ENCODE results near the gene PLS3.

PLS3 gene

DNA sequence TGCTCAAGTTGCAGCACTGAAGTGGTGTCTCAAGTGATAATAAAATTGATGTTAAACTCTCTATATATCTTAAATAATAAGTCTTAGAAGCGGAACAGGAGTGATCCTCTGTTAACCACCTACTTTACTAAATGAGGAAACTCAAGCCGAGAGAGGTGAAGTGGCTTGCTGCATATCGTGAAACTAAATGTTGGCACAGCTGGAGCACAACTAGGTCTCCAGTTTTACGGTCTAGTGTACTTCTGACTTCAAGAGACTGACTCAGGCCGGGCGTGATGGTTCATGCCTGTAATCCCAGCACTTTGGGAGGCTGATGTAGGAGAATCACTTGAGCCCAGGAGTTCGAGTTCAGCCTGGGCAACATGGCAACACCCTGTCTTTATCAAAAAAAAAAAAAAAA, 35.5 kb upstream of the PLS3 start:
- Histone ChIP-seq H2BK15ac (ENCODE audit: low read depth, poor library complexity, severe bottlenecking) (no peak overlapping the region), H4K91ac (ENCODE audit: low read length) (no peak overlapping the region), H2BK5ac (ENCODE audit: low read depth, low read length, poor library complexity, severe bottlenecking) (no peak overlapping the region), H3K4me1 (ENCODE audit: control insufficient read depth, insufficient read depth, low read depth, low read length) (no peaks in the 10 kb centered on the region), H2BK120ac (ENCODE audit: low read depth, low read length) (no peak overlapping the region), H3K79me1 (replicated peaks; ENCODE audit: low read length, poor library complexity, severe bottlenecking) (no peaks in the 10 kb centered on the region), H3K4ac (ENCODE audit: low read depth in 1 of 2, low read length in 2 of 2) (no peak overlapping the region), H3K9ac (ENCODE audit: low read length) (no peak overlapping the region), H3K9me3 (ENCODE audit: control insufficient read depth, low read length) (no peaks in the 10 kb centered on the region), H3K4me3 (ENCODE audit: insufficient read depth in 1 of 2, low read depth in 1 of 2, low read length in 2 of 2) (no peak overlapping the region), H2BK12ac (ENCODE audit: low read length in 2 of 2) (no peak overlapping the region), H3K27ac (ENCODE audit: low read length, poor library complexity, severe bottlenecking) (no peak overlapping the region), H2AK5ac (ENCODE audit: low read length, severe bottlenecking) (no peak overlapping the region), H3K14ac (ENCODE audit: low read length in 2 of 2) (no peak overlapping the region), H3K27me3 (ENCODE audit: control insufficient read depth in 1 of 2, insufficient read depth in 1 of 2, low read length in 2 of 2) (peaks cover 0 to 10% of the 10 kb centered on the region in 2 experiments), H3K18ac (ENCODE audit: low read depth in 1 of 2, low read length in 2 of 2) (no peak overlapping the region), H3K23ac (ENCODE audit: low read length in 2 of 2) (no peak overlapping the region), H3K4me2 (ENCODE audit: low read length, poor library complexity, severe bottlenecking) (no peak overlapping the region), H2AFZ (ENCODE audit: low read depth, low read length) (no peak overlapping the region), H4K8ac (ENCODE audit: low read length) (no peak overlapping the region), H3K36me3 (ENCODE audit: control insufficient read depth in 1 of 2, insufficient read depth in 2 of 2, low read depth in 1 of 2, low read length in 2 of 2) (no peaks in the 10 kb centered on the region)
- WGBS: 82% methylated on average over 3 of the region's 7 CpGs
- no peak for DNase-seq

DNA sequence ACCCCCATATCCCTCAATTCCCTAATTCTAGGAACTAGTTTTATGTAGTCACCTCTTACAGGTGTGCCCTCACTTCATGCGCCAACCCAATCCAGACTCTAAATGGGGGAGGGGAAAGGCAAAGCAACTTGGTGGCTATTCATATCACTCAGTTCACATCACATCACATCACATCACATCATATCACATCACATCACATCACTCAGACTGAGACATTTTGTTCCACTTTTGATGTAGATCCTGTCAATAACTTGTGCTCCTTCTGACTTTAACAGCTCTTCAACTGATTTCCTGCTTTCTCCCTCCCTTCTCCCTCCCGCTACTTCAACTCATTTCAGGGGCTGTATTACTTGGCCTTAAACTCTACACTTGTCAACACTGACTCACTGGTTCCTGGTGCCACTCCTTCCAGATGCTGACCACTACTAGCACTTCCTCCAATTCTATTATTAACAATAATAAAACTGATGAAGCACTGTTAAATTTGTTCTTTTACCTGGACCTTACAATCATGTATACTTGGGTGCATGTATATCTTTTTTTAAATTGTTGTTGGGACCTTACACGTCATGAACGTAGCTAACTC, 29.1 kb upstream of the PLS3 start:
- H3K18ac ChIP-seq (ENCODE audit: low read depth in 1 of 2, low read length in 2 of 2): no peak overlapping the region
- no peak overlapping the region for H2BK120ac ChIP-seq (ENCODE audit: low read depth, low read length)
- H4K8ac ChIP-seq (ENCODE audit: low read length): no peak overlapping the region
- H3K4ac ChIP-seq (ENCODE audit: low read depth in 1 of 2, low read length in 2 of 2): no peak overlapping the region
- H3K23ac ChIP-seq (ENCODE audit: low read length in 2 of 2): no peak overlapping the region
- H3K4me2 ChIP-seq (ENCODE audit: low read length, poor library complexity, severe bottlenecking): no peak overlapping the region
- peak; percentile 8 for DNase-seq
- no peak overlapping the region for H3K4me3 ChIP-seq (ENCODE audit: insufficient read depth in 1 of 2, low read depth in 1 of 2, low read length in 2 of 2)
- H2BK5ac ChIP-seq (ENCODE audit: low read depth, low read length, poor library complexity, severe bottlenecking): no peak overlapping the region
- peaks cover 0 to 25% of the 10 kb centered on the region in 2 experiments for H3K27me3 ChIP-seq (ENCODE audit: control insufficient read depth in 1 of 2, insufficient read depth in 1 of 2, low read length in 2 of 2)
- H2AFZ ChIP-seq (ENCODE audit: low read depth, low read length): no peak overlapping the region
- no peak overlapping the region for H2BK15ac ChIP-seq (ENCODE audit: low read depth, poor library complexity, severe bottlenecking)
- no peak overlapping the region for H3K14ac ChIP-seq (ENCODE audit: low read length in 2 of 2)
- H2AK5ac ChIP-seq (ENCODE audit: low read length, severe bottlenecking): no peak overlapping the region
- H3K27ac ChIP-seq (ENCODE audit: low read length, poor library complexity, severe bottlenecking): no peak overlapping the region
- no peaks in the 10 kb centered on the region for H3K79me1 ChIP-seq (replicated peaks; ENCODE audit: low read length, poor library complexity, severe bottlenecking)
- H3K9me3 ChIP-seq (ENCODE audit: control insufficient read depth, low read length): no peaks in the 10 kb centered on the region
- WGBS: 56% methylated on average over 2 of the region's 4 CpGs
- no peak overlapping the region for H3K9ac ChIP-seq (ENCODE audit: low read length)
- no peak overlapping the region for H2BK12ac ChIP-seq (ENCODE audit: low read length in 2 of 2)
- H3K36me3 ChIP-seq (ENCODE audit: control insufficient read depth in 1 of 2, insufficient read depth in 2 of 2, low read depth in 1 of 2, low read length in 2 of 2): no peaks in the 10 kb centered on the region
- no peaks in the 10 kb centered on the region for H3K4me1 ChIP-seq (ENCODE audit: control insufficient read depth, insufficient read depth, low read depth, low read length)
- H4K91ac ChIP-seq (ENCODE audit: low read length): no peak overlapping the region

DNA sequence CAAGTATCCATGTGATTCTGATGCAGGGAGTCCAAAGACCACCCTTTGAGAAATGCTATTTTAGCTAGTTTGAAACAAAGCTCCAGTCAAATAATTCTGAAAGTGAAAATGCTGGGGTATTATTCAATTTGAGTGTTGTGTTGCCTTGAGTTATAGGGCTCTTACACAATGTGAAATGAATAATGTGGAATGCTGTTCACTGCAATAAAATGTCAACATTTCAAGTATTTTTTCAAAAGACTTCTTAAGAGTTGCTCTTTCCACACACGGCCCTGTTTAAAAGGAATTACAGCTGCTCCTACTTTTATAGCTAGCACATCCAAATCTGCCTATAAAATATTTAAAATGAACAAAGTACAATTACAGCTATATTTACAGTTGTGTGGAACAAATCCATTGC, 27.5 kb upstream of the PLS3 start:
- Histone ChIP-seq H4K91ac (ENCODE audit: low read length) (no peak overlapping the region), H3K9ac (ENCODE audit: low read length) (peak overlapping the region; percentile 49), H3K4me1 (ENCODE audit: control insufficient read depth, insufficient read depth, low read depth, low read length) (no peaks in the 10 kb centered on the region), H3K4ac (ENCODE audit: low read depth in 1 of 2, low read length in 2 of 2) (no peak overlapping the region), H3K27ac (ENCODE audit: low read length, poor library complexity, severe bottlenecking) (no peak overlapping the region), H2AFZ (ENCODE audit: low read depth, low read length) (no peak overlapping the region), H3K23ac (ENCODE audit: low read length in 2 of 2) (no peak overlapping the region), H3K9me3 (ENCODE audit: control insufficient read depth, low read length) (no peaks in the 10 kb centered on the region), H3K27me3 (ENCODE audit: control insufficient read depth in 1 of 2, insufficient read depth in 1 of 2, low read length in 2 of 2) (peaks cover 0 to 21% of the 10 kb centered on the region in 2 experiments), H2BK120ac (ENCODE audit: low read depth, low read length) (no peak overlapping the region), H4K8ac (ENCODE audit: low read length) (no peak overlapping the region), H3K14ac (ENCODE audit: low read length in 2 of 2) (no peak overlapping the region), H2BK12ac (ENCODE audit: low read length in 2 of 2) (no peak overlapping the region), H2BK5ac (ENCODE audit: low read depth, low read length, poor library complexity, severe bottlenecking) (no peak overlapping the region), H3K18ac (ENCODE audit: low read depth in 1 of 2, low read length in 2 of 2) (no peak overlapping the region), H3K4me3 (ENCODE audit: insufficient read depth in 1 of 2, low read depth in 1 of 2, low read length in 2 of 2) (no peak overlapping the region), H2BK15ac (ENCODE audit: low read depth, poor library complexity, severe bottlenecking) (no peak overlapping the region), H3K79me1 (replicated peaks; ENCODE audit: low read length, poor library complexity, severe bottlenecking) (no peaks in the 10 kb centered on the region), H3K36me3 (ENCODE audit: control insufficient read depth in 1 of 2, insufficient read depth in 2 of 2, low read depth in 1 of 2, low read length in 2 of 2) (no peaks in the 10 kb centered on the region), H2AK5ac (ENCODE audit: low read length, severe bottlenecking) (no peak overlapping the region), H3K4me2 (ENCODE audit: low read length, poor library complexity, severe bottlenecking) (no peak overlapping the region)
- WGBS: no CpG with 5 or more reads among the region's 1 CpG
- DNase-seq: peak; percentile 25

DNA sequence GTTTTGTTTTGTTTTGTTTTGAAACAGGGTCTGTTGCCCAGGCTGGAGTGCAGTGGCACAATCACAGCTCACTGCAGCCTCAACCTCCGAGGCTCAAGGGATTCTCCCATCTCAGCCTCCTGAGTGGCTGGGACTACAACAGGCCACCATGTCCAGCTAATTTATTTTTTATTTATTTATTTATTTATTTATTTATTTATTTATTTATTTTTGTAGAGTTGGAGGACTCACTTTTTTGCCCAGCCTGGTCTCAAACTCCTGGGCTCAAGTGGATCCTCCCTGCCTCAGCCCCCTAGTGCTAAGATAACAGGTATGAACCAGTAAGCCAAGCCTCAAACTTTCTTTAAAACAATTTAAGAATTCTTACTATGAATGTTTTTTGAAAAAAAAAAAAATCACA, 26.6 kb upstream of the PLS3 start:
- Histone ChIP-seq H2AK5ac (ENCODE audit: low read length, severe bottlenecking) (no peak overlapping the region), H2BK12ac (ENCODE audit: low read length in 2 of 2) (no peak overlapping the region), H3K79me1 (replicated peaks; ENCODE audit: low read length, poor library complexity, severe bottlenecking) (no peaks in the 10 kb centered on the region), H3K9me3 (ENCODE audit: control insufficient read depth, low read length) (no peaks in the 10 kb centered on the region), H3K4me1 (ENCODE audit: control insufficient read depth, insufficient read depth, low read depth, low read length) (no peaks in the 10 kb centered on the region), H2BK120ac (ENCODE audit: low read depth, low read length) (no peak overlapping the region), H3K36me3 (ENCODE audit: control insufficient read depth in 1 of 2, insufficient read depth in 2 of 2, low read depth in 1 of 2, low read length in 2 of 2) (no peaks in the 10 kb centered on the region), H3K23ac (ENCODE audit: low read length in 2 of 2) (no peak overlapping the region), H4K8ac (ENCODE audit: low read length) (no peak overlapping the region), H3K4me2 (ENCODE audit: low read length, poor library complexity, severe bottlenecking) (no peak overlapping the region), H3K14ac (ENCODE audit: low read length in 2 of 2) (no peak overlapping the region), H3K4ac (ENCODE audit: low read depth in 1 of 2, low read length in 2 of 2) (no peak overlapping the region), H3K9ac (ENCODE audit: low read length) (no peak overlapping the region), H2AFZ (ENCODE audit: low read depth, low read length) (no peak overlapping the region), H4K91ac (ENCODE audit: low read length) (no peak overlapping the region), H2BK5ac (ENCODE audit: low read depth, low read length, poor library complexity, severe bottlenecking) (no peak overlapping the region), H3K27ac (ENCODE audit: low read length, poor library complexity, severe bottlenecking) (no peak overlapping the region), H3K4me3 (ENCODE audit: insufficient read depth in 1 of 2, low read depth in 1 of 2, low read length in 2 of 2) (no peak overlapping the region), H3K27me3 (ENCODE audit: control insufficient read depth in 1 of 2, insufficient read depth in 1 of 2, low read length in 2 of 2) (peaks cover 0 to 18% of the 10 kb centered on the region in 2 experiments), H2BK15ac (ENCODE audit: low read depth, poor library complexity, severe bottlenecking) (no peak overlapping the region), H3K18ac (ENCODE audit: low read depth in 1 of 2, low read length in 2 of 2) (no peak overlapping the region)
- WGBS: no CpG with 5 or more reads among the region's 1 CpG
- no peak for DNase-seq

Data from mesenchymal stem cell (in vitro differentiated cells and primary cell).